Fibroblast of pulmonary artery (primary cell): Measurements from ENCODE around the gene PSME3IP1.
A peak's percentile ranks its signal among the peaks of the same experiment; 100 is the strongest.
"Not testable (repeated sequence)": the region's sequence is repeated elsewhere in the genome, so short reads cannot be mapped to it uniquely, and the experiment has no call there.

ENCODE experiments used
- DNase-seq: peaks from one replicate; pipeline ENCODE4 v3.0.0-alpha.2; 2010; ENCODE audit warnings: low read depth
- H3K4me3 ChIP-seq: replicated peaks from 2 replicates; pipeline ENCODE4 v1.5.1; 2011; ENCODE audit warnings: low read depth, mild to moderate bottlenecking, control low read depth, low read length, moderate library complexity
- TF ChIP-seq, protein P1 (sequence below): IDR thresholded peaks from 2 replicates; pipeline ENCODE4 v1.5.1; 2011; ENCODE audit warnings: mild to moderate bottlenecking, control low read depth, low read length, inconsistent platforms; ENCODE audit errors: missing control alignments

The PSME3IP1 gene

DNA sequence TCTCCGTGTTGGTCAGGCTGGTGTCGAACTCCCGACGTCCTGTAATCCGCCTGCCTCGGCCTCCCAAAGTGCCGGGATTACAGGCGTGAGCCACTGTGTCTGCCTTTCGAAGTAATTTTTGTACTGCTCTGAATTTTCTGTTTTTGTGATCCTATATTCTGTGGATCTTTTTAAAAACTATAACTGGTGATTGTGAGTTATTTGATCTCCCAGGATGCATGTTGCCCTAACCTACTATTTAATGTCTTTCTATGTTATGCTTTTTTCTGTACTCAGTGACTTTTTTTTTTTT lies 2.8 kb upstream of the PSME3IP1 start:
- H3K4me3 ChIP-seq = no peak overlapping the region
- TF ChIP-seq, protein P1, sequence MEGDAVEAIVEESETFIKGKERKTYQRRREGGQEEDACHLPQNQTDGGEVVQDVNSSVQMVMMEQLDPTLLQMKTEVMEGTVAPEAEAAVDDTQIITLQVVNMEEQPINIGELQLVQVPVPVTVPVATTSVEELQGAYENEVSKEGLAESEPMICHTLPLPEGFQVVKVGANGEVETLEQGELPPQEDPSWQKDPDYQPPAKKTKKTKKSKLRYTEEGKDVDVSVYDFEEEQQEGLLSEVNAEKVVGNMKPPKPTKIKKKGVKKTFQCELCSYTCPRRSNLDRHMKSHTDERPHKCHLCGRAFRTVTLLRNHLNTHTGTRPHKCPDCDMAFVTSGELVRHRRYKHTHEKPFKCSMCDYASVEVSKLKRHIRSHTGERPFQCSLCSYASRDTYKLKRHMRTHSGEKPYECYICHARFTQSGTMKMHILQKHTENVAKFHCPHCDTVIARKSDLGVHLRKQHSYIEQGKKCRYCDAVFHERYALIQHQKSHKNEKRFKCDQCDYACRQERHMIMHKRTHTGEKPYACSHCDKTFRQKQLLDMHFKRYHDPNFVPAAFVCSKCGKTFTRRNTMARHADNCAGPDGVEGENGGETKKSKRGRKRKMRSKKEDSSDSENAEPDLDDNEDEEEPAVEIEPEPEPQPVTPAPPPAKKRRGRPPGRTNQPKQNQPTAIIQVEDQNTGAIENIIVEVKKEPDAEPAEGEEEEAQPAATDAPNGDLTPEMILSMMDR = no peak
- DNase-seq = no peak

DNA sequence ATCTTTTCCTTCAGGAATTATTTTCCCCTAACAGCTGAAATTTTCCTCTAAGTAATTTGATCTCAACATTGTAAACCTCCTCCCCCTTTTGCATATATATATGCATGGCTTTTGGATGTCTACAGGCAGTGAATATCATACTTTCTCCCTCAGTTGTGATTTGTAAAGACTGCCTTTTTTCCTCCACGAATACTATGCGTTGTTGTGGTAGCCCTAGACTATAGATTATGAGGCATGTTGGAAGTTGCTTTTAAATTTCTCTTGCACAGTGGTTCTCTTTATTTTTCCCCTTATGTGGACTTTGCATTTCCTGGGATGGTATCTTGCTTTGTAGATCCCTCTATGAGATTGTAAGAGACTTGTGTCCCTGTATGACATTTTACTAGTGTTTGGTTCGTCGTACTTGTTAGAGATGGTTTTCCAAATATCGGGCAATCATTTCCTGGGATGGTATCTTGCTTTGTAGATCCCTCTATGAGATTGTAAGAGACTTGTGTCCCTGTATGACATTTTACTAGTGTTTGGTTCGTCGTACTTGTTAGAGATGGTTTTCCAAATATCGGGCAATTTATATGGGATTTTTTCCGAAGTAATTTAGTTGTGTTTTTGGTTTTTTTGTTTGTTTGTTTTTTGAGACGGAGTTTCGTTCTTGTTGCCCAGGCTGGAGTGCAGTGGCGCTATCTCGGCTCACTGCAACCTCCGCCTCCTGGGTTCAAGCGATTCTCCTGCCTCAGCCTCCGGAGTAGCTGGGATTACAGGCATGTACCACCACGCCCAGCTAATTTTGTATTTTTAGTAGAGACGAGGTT lies 2.3 kb upstream of the PSME3IP1 start:
- peak overlapping the region; percentile 70 for H3K4me3 ChIP-seq
- not testable (repeated sequence) for DNase-seq

DNA sequence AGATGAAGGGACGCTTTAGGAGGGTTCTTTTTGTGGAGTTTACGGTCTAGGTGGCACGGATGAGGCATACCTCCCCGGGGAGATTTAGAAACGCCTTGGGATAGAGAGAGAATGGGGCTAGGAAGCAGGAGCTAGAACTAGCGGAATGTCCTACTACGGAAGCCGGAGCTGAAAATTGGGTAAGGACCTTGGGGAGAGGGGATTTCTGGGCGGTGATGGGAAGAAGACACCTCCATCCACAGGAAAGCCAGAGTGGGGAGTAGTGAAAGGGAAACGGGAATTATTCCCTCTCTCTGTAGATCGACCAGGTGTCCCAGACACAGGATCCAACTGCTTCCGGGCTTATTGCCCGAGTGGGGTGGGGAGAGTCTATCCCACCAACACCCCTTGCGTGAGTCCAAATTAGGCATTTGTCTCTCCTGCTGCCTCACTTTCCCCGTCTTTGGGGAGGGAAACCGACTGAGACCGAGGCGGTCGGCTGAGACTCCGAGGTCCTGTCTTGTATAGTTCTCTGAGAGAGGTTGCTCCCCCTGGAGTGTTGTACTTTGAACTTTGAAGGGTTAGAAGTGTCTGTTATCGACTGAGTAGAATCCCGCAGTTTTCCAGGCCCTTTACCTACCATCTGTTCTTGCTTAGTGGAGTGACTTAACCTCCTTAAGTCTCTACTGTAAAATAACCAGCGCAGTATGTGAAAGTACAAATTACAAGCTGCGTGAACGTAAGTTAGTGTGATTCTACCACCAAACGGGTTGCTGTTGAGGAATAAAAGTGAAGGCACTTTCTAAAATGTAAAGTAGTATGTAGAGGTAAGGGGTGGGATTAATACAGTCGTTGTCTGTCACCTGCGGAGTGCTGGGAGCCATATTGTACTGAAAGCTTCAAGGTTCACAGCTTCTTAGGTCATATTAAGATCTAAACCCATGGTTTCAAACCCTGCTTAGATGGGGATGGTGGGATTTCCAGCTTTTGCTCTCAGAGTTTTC lies 1.3 kb upstream of the PSME3IP1 start:
- TF ChIP-seq, protein P1 = no peak
- H3K4me3 ChIP-seq = peak overlapping the region; percentile 70
- no peak for DNase-seq

DNA sequence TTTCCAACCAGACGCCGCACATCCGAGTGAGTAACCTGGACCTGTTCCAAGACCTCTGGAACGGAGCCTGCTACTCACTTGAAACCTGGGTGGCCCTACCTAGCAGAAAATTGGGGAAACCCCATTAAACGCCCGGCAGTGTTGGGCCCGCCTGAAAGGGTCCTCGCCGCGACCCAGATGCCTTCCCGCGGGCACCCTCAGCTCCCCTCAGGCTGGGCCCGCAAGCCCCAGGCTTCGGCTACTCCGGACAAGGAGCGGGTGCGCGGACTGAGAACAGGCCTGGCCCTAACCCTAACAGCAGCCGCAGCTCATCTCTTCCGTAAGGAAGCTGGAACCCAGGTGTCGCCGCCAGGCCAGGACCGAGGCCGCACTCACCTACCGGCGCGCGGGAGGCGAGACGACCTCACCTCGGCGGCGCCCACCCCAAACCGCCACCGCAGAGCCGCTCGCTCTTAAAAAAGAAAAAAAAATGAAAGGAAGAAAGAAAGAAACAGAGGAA lies 344 bp downstream of the PSME3IP1 start:
- H3K4me3 ChIP-seq = peak overlapping the region; percentile 70
- TF ChIP-seq, protein P1 = no peak
- peak; percentile 70 for DNase-seq

DNA sequence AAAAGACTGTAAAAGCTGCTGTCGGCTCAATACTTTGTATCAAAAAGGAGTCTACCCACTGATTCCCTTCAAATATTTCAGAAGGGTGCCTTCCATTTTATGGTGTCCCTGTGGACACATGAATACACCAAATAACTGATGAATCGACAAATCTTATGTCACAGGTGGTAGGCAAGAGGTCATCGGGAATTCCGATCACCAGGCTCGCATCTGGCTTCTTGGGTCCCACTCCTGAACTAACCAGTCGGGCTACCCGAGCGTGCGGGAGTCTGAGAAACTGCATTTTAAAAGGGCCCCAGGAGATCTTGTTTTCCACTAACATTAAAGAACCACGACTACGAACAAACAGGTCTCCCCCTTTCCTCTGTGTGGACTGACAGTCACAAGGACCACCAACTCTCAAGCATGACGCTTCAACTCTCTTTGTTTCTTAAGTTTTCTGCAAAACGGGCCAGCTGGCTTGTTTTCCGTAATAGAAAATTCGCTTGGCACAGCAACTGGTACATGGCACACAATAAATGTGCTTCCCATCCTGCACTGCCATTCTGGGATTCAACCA lies 873 bp downstream of the PSME3IP1 start:
- TF ChIP-seq, protein P1 = no peak
- H3K4me3 ChIP-seq = peak overlapping the region; percentile 70
- DNase-seq = no peak

DNA sequence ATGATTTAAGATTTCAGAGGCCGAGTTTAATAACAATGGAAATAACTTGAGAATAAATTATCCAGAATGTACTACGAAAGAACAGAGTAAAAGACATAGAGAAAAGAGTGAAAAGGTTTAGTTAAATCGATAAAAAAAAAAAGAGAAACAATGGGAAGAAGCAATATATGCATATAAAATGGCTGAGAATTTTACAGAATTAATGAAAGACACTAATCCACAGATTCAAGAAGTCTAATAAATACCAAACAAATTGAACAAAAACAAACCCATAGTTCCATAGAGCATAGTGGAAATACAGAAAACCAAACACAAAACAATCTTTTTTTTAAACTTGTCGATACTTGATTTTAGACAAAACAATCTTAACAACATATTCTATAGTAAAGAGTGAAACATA lies 1.7 kb downstream of the PSME3IP1 start:
- H3K4me3 ChIP-seq = no peak overlapping the region
- no peak for DNase-seq
- TF ChIP-seq, protein P1 = no peak
